ENCODE data around the gene CYP2D6.

Gene CYP2D6

GRCh38 chr22:42079319-42080251 lies 51.0 kb downstream of the CYP2D6 start, which contains the start of gene SMDT1:
Gene SMDT1 (plus strand): TSS chr22:42079700. CDS start chr22:42079769, 69 bp downstream.
- peak; percentile 99 for DNase-seq

- DNase-seq: no peak
Observed at GRCh38 chr22:42078469-42079318, 51.9 kb downstream of the CYP2D6 start.

GRCh38 chr22:42077486-42078125 lies 53.0 kb downstream of the CYP2D6 start:
- DNase-seq: no peak

- no peak for DNase-seq
Observed at GRCh38 chr22:42076764-42077485, 53.7 kb downstream of the CYP2D6 start.
